ENCODE data around the gene RPP38. TPM values are rescaled to one million over a fixed set of nuclear protein-coding genes. Genes with fewer than 3 reads are reported as not detected.

The RPP38 gene
- total and polyA plus RNA-seq, 10 donors: 12.5 to 24.9 (median 16.3) TPM

GRCh38 chr10:15131330-15131729 lies 34.2 kb downstream of the RPP38 start:
- DNase-seq: no peak
- Histone ChIP-seq H3K4me1 (no peaks in the 10 kb centered on the region), H3K27ac (no peak overlapping the region), H3K4me3 (no peak overlapping the region), H3K36me3 (peaks cover 0 to 87% (median 36%) of the 10 kb centered on the region in 6 donors), H3K9me3 (no peaks in the 10 kb centered on the region), H3K27me3 (replicated peaks in 1 of 7) (no peaks in the 10 kb centered on the region)
- WGBS, 5 donors: 94 to 97% (median 95%) methylated on average over 5 of the region's 5 CpGs
- TF ChIP-seq POLR2A (IDR thresholded peaks at IDR 0.05) (no peak), POLR2AphosphoS5 (IDR thresholded peaks at IDR 0.05) (no peak), CTCF (IDR thresholded peaks at IDR 0.05 in 8 of 11, conservative IDR thresholded peaks at IDR 0.05 in 3 of 11) (no peak)
- intact Hi-C loops (cut with DNase I; ENCODE audit: low total_unique reads): no loop called here

GRCh38 chr10:15136129-15137035 lies 39.2 kb downstream of the RPP38 start:
- peaks cover 0 to 12% (median 5%) of the 10 kb centered on the region in 6 donors for H3K4me1 ChIP-seq
- no peaks in the 10 kb centered on the region for H3K9me3 ChIP-seq
- H3K4me3 ChIP-seq: no peak overlapping the region
- peaks cover 0 to 81% (median 22%) of the 10 kb centered on the region in 6 donors for H3K36me3 ChIP-seq
- TF ChIP-seq POLR2A (IDR thresholded peaks at IDR 0.05): no peak
- no peak for TF ChIP-seq CTCF (IDR thresholded peaks at IDR 0.05 in 8 of 11, conservative IDR thresholded peaks at IDR 0.05 in 3 of 11)
- no peak for TF ChIP-seq POLR2AphosphoS5 (IDR thresholded peaks at IDR 0.05)
- intact Hi-C loops (cut with DNase I; ENCODE audit: low total_unique reads): no loop called here
- DNase-seq: no peak
- H3K27me3 ChIP-seq (replicated peaks in 1 of 7): no peaks in the 10 kb centered on the region
- H3K27ac ChIP-seq: no peak overlapping the region
- 88 to 95% (median 88%) methylated on average over 11 of the region's 11 CpGs for WGBS, 5 donors

- Histone ChIP-seq H3K4me1 (peaks cover 0 to 18% (median 9%) of the 10 kb centered on the region in 6 donors), H3K27ac (no peak overlapping the region), H3K36me3 (peaks cover 0 to 75% (median 22%) of the 10 kb centered on the region in 6 donors), H3K4me3 (no peak overlapping the region), H3K27me3 (replicated peaks in 1 of 7) (no peaks in the 10 kb centered on the region), H3K9me3 (no peaks in the 10 kb centered on the region)
- TF ChIP-seq POLR2AphosphoS5 (IDR thresholded peaks at IDR 0.05): no peak
- TF ChIP-seq CTCF (IDR thresholded peaks at IDR 0.05 in 8 of 11, conservative IDR thresholded peaks at IDR 0.05 in 3 of 11): no peak
- TF ChIP-seq POLR2A (IDR thresholded peaks at IDR 0.05): no peak
- DNase-seq: no peak
- WGBS, 5 donors: 77 to 90% (median 88%) methylated on average over 4 of the region's 4 CpGs
- intact Hi-C loops (cut with DNase I; ENCODE audit: low total_unique reads): no loop called here
Measured at GRCh38 chr10:15137036-15137359, 39.8 kb downstream of the RPP38 start.

GRCh38 chr10:15137636-15138035 lies 40.5 kb downstream of the RPP38 start:
- intact Hi-C loops (cut with DNase I; ENCODE audit: low total_unique reads): no loop called here
- Histone ChIP-seq H3K27ac (no peak overlapping the region), H3K27me3 (replicated peaks in 1 of 7) (no peaks in the 10 kb centered on the region), H3K36me3 (peaks cover 0 to 69% (median 19%) of the 10 kb centered on the region in 6 donors), H3K4me3 (no peak overlapping the region), H3K9me3 (no peaks in the 10 kb centered on the region), H3K4me1 (peaks cover 0 to 24% (median 12%) of the 10 kb centered on the region in 6 donors)
- 88 to 100% (median 96%) methylated on average over 1 of the region's 1 CpG for WGBS, 5 donors
- DNase-seq: no peak
- TF ChIP-seq CTCF (IDR thresholded peaks at IDR 0.05 in 8 of 11, conservative IDR thresholded peaks at IDR 0.05 in 3 of 11) (no peak), POLR2AphosphoS5 (IDR thresholded peaks at IDR 0.05) (no peak), POLR2A (IDR thresholded peaks at IDR 0.05) (no peak)
